Colonic mucosa (tissue), 4 donors: ENCODE measurements around the gene KRT79. TPM values are rescaled to one million over a fixed set of nuclear protein-coding genes. Genes with fewer than 3 reads are reported as not detected.

Experiments used
- DNase-seq: peaks from one replicate; pipeline ENCODE4 v3.0.0-alpha.2; 2020
- H3K27ac ChIP-seq: fragments of 200-600 bp; one replicate; pipeline ENCODE4 v1.8.0; 2021
- H3K27me3 ChIP-seq: fragments of 200-600 bp; one replicate; pipeline ENCODE4 v1.8.0; 2021
- H3K36me3 ChIP-seq: fragments of 200-600 bp; one replicate; pipeline ENCODE4 v1.8.0; 2021
- H3K4me1 ChIP-seq: fragments of 200-600 bp; one replicate; pipeline ENCODE4 v1.8.0; 2021; ENCODE audit warnings: mild to moderate bottlenecking
- H3K4me3 ChIP-seq: fragments of 200-600 bp; one replicate; pipeline ENCODE4 v1.8.0; 2021
- H3K9ac ChIP-seq, 2 donors: one replicate each; pipeline ENCODE4 v1.7.0; 2013; ENCODE audit warnings: control low read depth in 2 of 2, low read depth in 2 of 2, low read length in 2 of 2
- H3K9me3 ChIP-seq: fragments of 200-600 bp; one replicate; pipeline ENCODE4 v1.8.0; 2021
- intact Hi-C: fragments of 100-400 bp; cut with DNase I; formaldehyde crosslinking; loops from one replicate; pipeline ENCODE4 v1.14.1; 2022
- total RNA-seq, 2 donors: library from RNA; stranded (reverse); fragmentation: NEBNext Ultra II Directional in 1 of 2; extraction: Animal tissue kit (Norgen Biotek cat#: 25700) in 1 of 2; gene quantifications; one replicate each; pipeline ENCODE4 v1.2.1, GENCODE V29; 2021
- TF ChIP-seq, protein P1 (sequence below): fragments of 200-600 bp; IDR thresholded peaks from one replicate; pipeline ENCODE4 v1.8.0; 2022; ENCODE audit warnings: antibody characterized with exemption, mild to moderate bottlenecking
- donor health status: healthy.
- donor health status: DM: no; HTN: no; CAD: no.
- donor health status: DM: no; HTN: no; CAD: no.

The KRT79 gene
- total RNA-seq, 2 donors from 2014 or later, result not detected

- Histone ChIP-seq H3K36me3 (no peaks in the 10 kb centered on the region), H3K27me3 (no peaks in the 10 kb centered on the region), H3K4me3 (no peak overlapping the region), H3K4me1 (no peaks in the 10 kb centered on the region), H3K27ac (no peak overlapping the region), H3K9ac (no peak overlapping the region), H3K9me3 (no peaks in the 10 kb centered on the region)
- no peak for DNase-seq
- TF ChIP-seq, protein P1, sequence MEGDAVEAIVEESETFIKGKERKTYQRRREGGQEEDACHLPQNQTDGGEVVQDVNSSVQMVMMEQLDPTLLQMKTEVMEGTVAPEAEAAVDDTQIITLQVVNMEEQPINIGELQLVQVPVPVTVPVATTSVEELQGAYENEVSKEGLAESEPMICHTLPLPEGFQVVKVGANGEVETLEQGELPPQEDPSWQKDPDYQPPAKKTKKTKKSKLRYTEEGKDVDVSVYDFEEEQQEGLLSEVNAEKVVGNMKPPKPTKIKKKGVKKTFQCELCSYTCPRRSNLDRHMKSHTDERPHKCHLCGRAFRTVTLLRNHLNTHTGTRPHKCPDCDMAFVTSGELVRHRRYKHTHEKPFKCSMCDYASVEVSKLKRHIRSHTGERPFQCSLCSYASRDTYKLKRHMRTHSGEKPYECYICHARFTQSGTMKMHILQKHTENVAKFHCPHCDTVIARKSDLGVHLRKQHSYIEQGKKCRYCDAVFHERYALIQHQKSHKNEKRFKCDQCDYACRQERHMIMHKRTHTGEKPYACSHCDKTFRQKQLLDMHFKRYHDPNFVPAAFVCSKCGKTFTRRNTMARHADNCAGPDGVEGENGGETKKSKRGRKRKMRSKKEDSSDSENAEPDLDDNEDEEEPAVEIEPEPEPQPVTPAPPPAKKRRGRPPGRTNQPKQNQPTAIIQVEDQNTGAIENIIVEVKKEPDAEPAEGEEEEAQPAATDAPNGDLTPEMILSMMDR, result no peak
- intact Hi-C loops, result no loop called here
Measured at GRCh38 chr12:52792185-52793029, 41.7 kb downstream of the KRT79 start.

- Histone ChIP-seq H3K9ac (no peak overlapping the region), H3K4me1 (no peaks in the 10 kb centered on the region), H3K4me3 (no peak overlapping the region), H3K27ac (no peak overlapping the region), H3K9me3 (no peaks in the 10 kb centered on the region), H3K36me3 (no peaks in the 10 kb centered on the region), H3K27me3 (no peaks in the 10 kb centered on the region)
- no peak for DNase-seq
- intact Hi-C loops, result no loop called here
- TF ChIP-seq, protein P1, result no peak
Measured at GRCh38 chr12:52791271-52792184, 42.6 kb downstream of the KRT79 start.

- Histone ChIP-seq H3K4me1 (no peaks in the 10 kb centered on the region), H3K9me3 (no peaks in the 10 kb centered on the region), H3K9ac (no peak overlapping the region), H3K36me3 (no peaks in the 10 kb centered on the region), H3K27ac (no peak overlapping the region), H3K27me3 (no peaks in the 10 kb centered on the region), H3K4me3 (no peak overlapping the region)
- intact Hi-C loops, result no loop called here
- TF ChIP-seq, protein P1, result no peak
- no peak for DNase-seq
Measured at GRCh38 chr12:52790427-52791270, 43.5 kb downstream of the KRT79 start.

- Histone ChIP-seq H3K4me1 (no peaks in the 10 kb centered on the region), H3K27ac (no peak overlapping the region), H3K9ac (no peak overlapping the region), H3K9me3 (no peaks in the 10 kb centered on the region), H3K27me3 (no peaks in the 10 kb centered on the region), H3K36me3 (no peaks in the 10 kb centered on the region), H3K4me3 (no peak overlapping the region)
- TF ChIP-seq, protein P1, result no peak
- intact Hi-C loops, result no loop called here
- peak; percentile 49 for DNase-seq
Measured at GRCh38 chr12:52789637-52790426, 44.3 kb downstream of the KRT79 start.
